Heart right ventricle (tissue), 16 donors: Measurements from ENCODE around the gene SCAF8. TPM values are rescaled to one million over a fixed set of nuclear protein-coding genes. Genes with fewer than 3 reads are reported as not detected.

Experiments used
- ATAC-seq, 8 donors: fragments of 200-7000 bp; cut with Tn5 transposase; one replicate each; pipeline ENCODE4 v1.9.1; 2020; ENCODE audit warnings: mild to moderate bottlenecking in 8 of 8, moderate library complexity in 8 of 8, moderate number of reproducible peaks in 1 of 8
- DNase-seq, 2 donors: peaks; one replicate each; pipeline ENCODE4 v3.0.0-alpha.2; 2020
- H3K27ac ChIP-seq, 10 donors: fragments of 200-600 bp; sonication (generic) in 2 of 10; one replicate each; pipeline versions ENCODE4 v1.5.0 to v1.8.0; 2020 to 2022; ENCODE audit warnings: mild to moderate bottlenecking in 3 of 10
- H3K27me3 ChIP-seq, 7 donors: fragments of 200-600 bp; one replicate each; pipeline ENCODE4 v1.8.0; 2021 to 2022; ENCODE audit warnings: mild to moderate bottlenecking in 2 of 7
- H3K36me3 ChIP-seq, 9 donors: fragments of 200-600 bp; sonication (generic) in 1 of 9; one replicate each; pipeline versions ENCODE4 v1.5.0 to v1.8.0; 2020 to 2022; ENCODE audit warnings: mild to moderate bottlenecking in 2 of 9
- H3K4me1 ChIP-seq, 9 donors: fragments of 200-600 bp; sonication (generic) in 1 of 9; one replicate each; pipeline versions ENCODE4 v1.5.0 to v1.8.0; 2020 to 2022; ENCODE audit warnings: mild to moderate bottlenecking in 4 of 9
- H3K4me3 ChIP-seq, 10 donors: fragments of 200-600 bp; sonication (generic) in 2 of 10; one replicate each; pipeline versions ENCODE4 v1.5.0 to v1.8.0; 2020 to 2022; ENCODE audit warnings: mild to moderate bottlenecking in 7 of 10, moderate library complexity in 2 of 10
- H3K9me3 ChIP-seq, 11 donors: fragments of 200-600 bp in 10 of 11; sonication (generic) in 2 of 11; one replicate each; pipeline versions ENCODE4 v1.5.0 to v1.8.0; 2013 to 2022; ENCODE audit warnings: mild to moderate bottlenecking in 2 of 11, control low read depth in 1 of 11, moderate library complexity in 1 of 11
- WGBS, 2 donors: extraction: QIAGEN DNeasy Blood & Tissue Kit; methylation state at CpG; one replicate each; pipeline ENCODE4 v1.1.7; 2013; ENCODE audit warnings: inconsistent platforms in 1 of 2; 5-methylcytosine and 5-hydroxymethylcytosine counted together
- intact Hi-C, 10 donors: fragments of 100-400 bp; cut with DNase I; formaldehyde crosslinking; loops; one replicate each; pipeline versions ENCODE4 v1.11.1 to v1.14.2; 2022
- polyA plus RNA-seq, 2 donors: library from polyadenylated mRNA; stranded (reverse); fragments of 200-250 nt; gene quantifications; one replicate each; pipeline ENCODE4 v1.2.3, GENCODE V29; 2013
- total RNA-seq, 10 donors: library from RNA; stranded (reverse); fragmentation: NEBNext Ultra II Directional in 3 of 10; extraction: Animal tissue kit (Norgen Biotek cat#: 25700) in 3 of 10; gene quantifications; one replicate each; pipeline versions ENCODE4 v1.2.1 to v1.2.4, GENCODE V29; 2021 to 2023
- TF ChIP-seq, protein P1 (sequence below), 9 donors: fragments of 200-600 bp; sonication (generic) in 2 of 9; IDR thresholded peaks; one replicate each; pipeline versions ENCODE4 v1.5.0 to v1.8.0; 2021 to 2022; ENCODE audit warnings: antibody characterized with exemption in 9 of 9, mild to moderate bottlenecking in 5 of 9, moderate library complexity in 1 of 9
- donor health status: Arrhythmogenic right ventricular cardiomyopathy.
- donor health status: ischemic (EF 13 %, LVEDD 7.1; RV severe dilation, severe dysfunction).
- donor health status: healthy with polysubstance abuse.
- donor health status: DM: no; HTN: yes; CAD: no.
- donor health status: DM: no; HTN: no; CAD: no.
- donor health status: ischemic (EF 25% LVEDD 6.9; RV normal size, moderate dysfunction).
- donor health status: ischemic (EF 25% LVEDD 5.7; RV mildly dilated, moderate dysfunction).
- donor health status: healthy.
- donor health status: DM: yes; HTN: yes; CAD: no.
- donor health status: Ischemic cardiomyopathy.
- donor health status: ischemic (EF 35%, LVEDD 5.7; RV mildly dilated, moderate dysfunction).
- donor health status: nonischemic (EF 11% LVEDD 7.7; RV severe dilation, severe dysfunction).
- donor health status: DM: yes; HTN: yes; CAD: no.
- donor health status: PGD.
- donor health status: ischemic (EF 29% LVEDD 5.4; RV normal size, mild dysfunction).
- donor health status: nonischemic (EF 23%, LVEDD 6.1; RV moderate dilation, normal function).

Gene SCAF8
- total and polyA plus RNA-seq, 12 donors: 6.7 to 96.1 (median 62.8) TPM

DNA sequence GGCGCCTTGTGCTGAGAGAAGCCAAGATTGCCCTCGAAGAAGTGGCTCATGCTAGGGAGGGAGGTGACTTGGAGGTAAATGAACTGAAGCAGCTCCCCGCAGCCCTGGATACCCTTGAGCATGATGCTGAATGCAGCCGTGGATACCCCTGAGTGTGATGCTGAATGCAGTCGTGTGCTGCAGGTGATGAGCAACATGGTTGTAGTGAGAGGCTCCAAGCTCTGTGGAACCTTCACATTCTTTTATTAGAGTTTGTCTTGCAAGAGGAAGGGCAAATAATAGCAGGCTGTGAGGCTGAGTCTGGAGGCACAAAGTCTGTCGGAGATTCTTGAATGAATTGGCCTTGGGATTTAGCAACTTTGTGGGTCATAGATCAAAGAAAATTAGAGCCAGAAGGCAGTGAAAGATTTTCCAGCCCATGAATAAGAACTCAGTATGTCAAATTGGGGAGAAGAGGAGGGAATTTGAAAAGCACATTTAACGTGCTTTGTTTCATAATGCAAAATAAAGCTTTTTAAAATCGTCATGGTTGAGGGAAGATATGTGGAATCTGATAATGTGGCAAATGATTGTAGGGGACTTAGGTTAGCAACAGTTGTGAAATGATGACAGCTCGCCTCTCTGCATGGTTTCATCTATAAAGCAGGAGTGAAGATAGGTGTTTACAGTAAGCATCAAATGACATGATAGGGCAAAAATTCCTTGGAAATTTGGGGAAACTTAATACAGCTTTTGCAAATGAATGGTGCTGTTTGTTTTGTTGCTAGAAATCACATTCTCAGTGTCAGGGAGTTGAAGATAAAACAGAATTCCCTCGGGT, 141.8 kb downstream of the SCAF8 start:
- H3K4me3 ChIP-seq: no peak overlapping the region
- no peaks in the 10 kb centered on the region for H3K9me3 ChIP-seq
- TF ChIP-seq, protein P1, sequence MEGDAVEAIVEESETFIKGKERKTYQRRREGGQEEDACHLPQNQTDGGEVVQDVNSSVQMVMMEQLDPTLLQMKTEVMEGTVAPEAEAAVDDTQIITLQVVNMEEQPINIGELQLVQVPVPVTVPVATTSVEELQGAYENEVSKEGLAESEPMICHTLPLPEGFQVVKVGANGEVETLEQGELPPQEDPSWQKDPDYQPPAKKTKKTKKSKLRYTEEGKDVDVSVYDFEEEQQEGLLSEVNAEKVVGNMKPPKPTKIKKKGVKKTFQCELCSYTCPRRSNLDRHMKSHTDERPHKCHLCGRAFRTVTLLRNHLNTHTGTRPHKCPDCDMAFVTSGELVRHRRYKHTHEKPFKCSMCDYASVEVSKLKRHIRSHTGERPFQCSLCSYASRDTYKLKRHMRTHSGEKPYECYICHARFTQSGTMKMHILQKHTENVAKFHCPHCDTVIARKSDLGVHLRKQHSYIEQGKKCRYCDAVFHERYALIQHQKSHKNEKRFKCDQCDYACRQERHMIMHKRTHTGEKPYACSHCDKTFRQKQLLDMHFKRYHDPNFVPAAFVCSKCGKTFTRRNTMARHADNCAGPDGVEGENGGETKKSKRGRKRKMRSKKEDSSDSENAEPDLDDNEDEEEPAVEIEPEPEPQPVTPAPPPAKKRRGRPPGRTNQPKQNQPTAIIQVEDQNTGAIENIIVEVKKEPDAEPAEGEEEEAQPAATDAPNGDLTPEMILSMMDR (IDR thresholded peaks at IDR 0.05): no peak
- intact Hi-C loops: loop anchor here in 1 of 10 donors (10.0 kb wide), 1 partner anchor 370 kb away; no protein-coding TSS in a partner anchor
- no peak for DNase-seq
- peaks cover 0 to 37% (median 6%) of the 10 kb centered on the region in 9 donors for H3K4me1 ChIP-seq
- no peak overlapping the region for H3K27ac ChIP-seq
- WGBS, 2 donors: 68 to 69% methylated on average over 10 of the region's 10 CpGs
- H3K36me3 ChIP-seq: peaks cover 0 to 8% (median 0%) of the 10 kb centered on the region in 9 donors
- H3K27me3 ChIP-seq: no peaks in the 10 kb centered on the region
- no peak for ATAC-seq

- DNase-seq: no peak
- Histone ChIP-seq H3K27me3 (no peaks in the 10 kb centered on the region), H3K4me3 (no peak overlapping the region), H3K36me3 (peaks cover 0 to 8% (median 0%) of the 10 kb centered on the region in 9 donors), H3K9me3 (no peaks in the 10 kb centered on the region), H3K27ac (no peak overlapping the region), H3K4me1 (peaks cover 0 to 37% (median 6%) of the 10 kb centered on the region in 9 donors)
- TF ChIP-seq, protein P1 (IDR thresholded peaks at IDR 0.05): no peak
- intact Hi-C loops: loop anchor here in 1 of 10 donors (10.0 kb wide), 1 partner anchor 368 kb away; no protein-coding TSS in a partner anchor
- no peak for ATAC-seq
- 83 to 88% methylated on average over 3 of the region's 3 CpGs for WGBS, 2 donors
These were observed 143.5 kb downstream of the SCAF8 start for GRCh38 chr6:154876486-154877280.

GRCh38 chr6:154878871-154879491, 145.8 kb downstream of the SCAF8 start:
- ATAC-seq (no peak), DNase-seq (no peak)
- Histone ChIP-seq H3K4me1 (peaks cover 0 to 44% (median 6%) of the 10 kb centered on the region in 9 donors), H3K36me3 (peaks cover 0 to 14% (median 0%) of the 10 kb centered on the region in 9 donors), H3K27ac (no peak overlapping the region), H3K4me3 (no peak overlapping the region), H3K9me3 (no peaks in the 10 kb centered on the region), H3K27me3 (no peaks in the 10 kb centered on the region)
- TF ChIP-seq, protein P1 (IDR thresholded peaks at IDR 0.05): no peak
- intact Hi-C loops: loop anchor here in 1 of 10 donors (10.0 kb wide), 1 partner anchor 366 kb away; no protein-coding TSS in a partner anchor
- WGBS, 2 donors: 85 to 91% methylated on average over 6 of the region's 6 CpGs

GRCh38 chr6:154882107-154882506, 148.9 kb downstream of the SCAF8 start:
- Histone ChIP-seq H3K4me3 (no peak overlapping the region), H3K36me3 (peaks cover 0 to 6% (median 0%) of the 10 kb centered on the region in 9 donors), H3K27ac (no peak overlapping the region), H3K27me3 (no peaks in the 10 kb centered on the region), H3K9me3 (peaks cover 0 to 3% (median 0%) of the 10 kb centered on the region in 11 donors), H3K4me1 (peaks cover 0 to 26% (median 2%) of the 10 kb centered on the region in 9 donors)
- ATAC-seq: peak in 4 of 8 donors; percentile 17 to 62 (median 50)
- DNase-seq: no peak
- WGBS, 2 donors: 68 to 91% methylated on average over 3 of the region's 3 CpGs
- TF ChIP-seq, protein P1 (IDR thresholded peaks at IDR 0.05): no peak
- intact Hi-C loops: no loop called here
